ENCODE results near the gene PIEZO2.
"Not testable (repeated sequence)": the region's sequence is repeated elsewhere in the genome, so short reads cannot be mapped to it uniquely, and the experiment has no call there.

The PIEZO2 gene

DNA sequence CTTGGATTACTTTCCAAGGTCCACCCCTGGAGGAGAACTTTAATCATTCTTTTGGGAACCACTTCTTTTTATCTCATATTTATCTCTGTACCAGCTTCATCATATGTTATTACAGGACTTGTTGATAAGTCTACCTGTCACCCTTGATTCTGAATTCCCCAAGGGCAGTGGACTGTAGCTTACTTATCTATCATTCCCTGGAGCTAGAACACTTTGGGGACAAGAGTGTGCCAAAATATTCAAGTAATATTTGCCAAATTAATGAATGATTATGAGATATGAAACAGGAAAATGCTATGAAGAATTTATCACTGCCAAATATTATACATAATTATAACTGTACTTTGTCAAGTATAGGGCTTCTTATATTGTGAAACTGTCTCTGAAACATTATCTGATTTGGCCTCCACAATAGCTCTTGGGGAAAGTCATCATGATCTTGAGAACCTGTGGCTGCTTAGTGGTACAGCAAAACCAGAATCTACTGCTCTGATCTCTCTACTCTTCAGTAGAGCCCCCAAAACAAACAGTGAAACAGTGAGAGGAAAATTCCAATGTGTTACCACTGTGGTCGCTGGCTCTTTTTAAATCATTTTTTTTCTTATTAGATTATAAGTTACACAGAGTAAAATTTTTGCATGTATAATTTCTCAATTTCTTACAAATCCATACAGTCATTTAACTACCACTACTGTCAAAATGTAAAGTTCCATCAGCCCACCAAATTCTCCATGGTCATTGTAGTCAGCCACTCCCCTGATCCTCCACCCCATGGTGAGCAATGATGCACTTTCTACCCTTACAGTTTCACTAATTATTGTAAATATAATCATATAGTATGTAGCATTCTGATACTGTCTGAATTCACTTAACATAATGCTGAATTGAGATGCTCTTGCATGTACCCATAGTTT, 197.5 kb downstream of the PIEZO2 start:
- no peak for DNase-seq

GRCh38 chr18:10950876-10951630, 198.3 kb downstream of the PIEZO2 start:
- DNase-seq = no peak

DNA sequence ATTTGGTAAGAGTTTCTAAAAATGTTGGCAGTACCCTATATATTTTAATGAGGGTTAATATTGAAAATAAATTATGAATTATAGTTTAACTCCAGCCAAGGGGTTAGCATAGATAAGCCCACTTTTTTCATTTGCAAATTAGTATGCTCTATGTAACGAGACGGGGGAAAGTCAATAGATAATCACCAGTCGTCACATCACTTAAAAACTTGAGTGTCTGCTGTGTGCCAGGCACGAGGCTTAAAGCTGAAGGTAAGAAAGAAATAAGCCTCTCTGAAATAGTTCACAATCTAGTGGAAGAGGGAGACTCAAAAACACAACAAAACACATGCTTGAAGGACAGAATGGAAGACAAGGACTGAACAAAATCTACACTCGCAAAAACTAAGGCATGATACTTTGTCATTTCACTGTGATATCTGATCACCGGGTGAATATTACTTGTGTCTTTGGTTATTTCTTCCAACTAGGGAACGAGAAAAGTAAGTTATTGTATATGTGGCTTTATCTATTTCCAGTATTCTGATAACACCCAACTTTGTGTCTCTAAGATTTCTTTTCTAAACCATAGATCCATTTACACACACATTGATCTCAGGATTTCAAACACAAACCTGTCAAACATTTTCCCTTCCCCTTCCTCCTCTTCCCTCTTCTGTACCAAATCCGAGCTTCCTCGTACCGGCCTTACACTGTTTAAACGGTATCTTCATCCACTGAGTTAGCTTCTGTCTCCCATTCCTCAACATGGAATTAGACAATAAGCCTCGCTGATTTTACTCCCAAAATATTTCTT, 199.1 kb downstream of the PIEZO2 start:
- no peak for DNase-seq

GRCh38 chr18:10949655-10950054, 199.7 kb downstream of the PIEZO2 start:
- DNase-seq = no peak

GRCh38 chr18:10948421-10948820, 200.9 kb downstream of the PIEZO2 start:
- no peak for DNase-seq

DNA sequence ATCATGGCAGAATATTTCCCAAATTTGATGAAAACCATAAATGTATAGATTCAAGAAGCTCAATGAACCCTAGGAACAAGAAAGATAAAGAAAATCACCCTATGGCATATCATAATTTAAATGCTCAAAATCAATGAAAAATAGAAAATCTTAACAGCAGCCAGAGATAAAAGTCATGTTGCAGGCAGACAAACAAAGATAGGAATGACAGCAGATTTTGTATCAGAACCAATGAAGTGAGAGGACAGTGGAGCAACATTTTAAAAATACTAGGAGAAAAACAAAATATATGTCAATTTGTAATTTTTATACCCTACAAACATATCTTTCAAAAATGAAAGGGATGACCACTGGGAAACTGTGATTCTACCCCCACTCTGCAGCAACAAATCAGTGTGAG, 203.3 kb downstream of the PIEZO2 start:
- DNase-seq = no peak

GRCh38 chr18:10942998-10943397, 206.4 kb downstream of the PIEZO2 start:
- no peak for DNase-seq

DNA sequence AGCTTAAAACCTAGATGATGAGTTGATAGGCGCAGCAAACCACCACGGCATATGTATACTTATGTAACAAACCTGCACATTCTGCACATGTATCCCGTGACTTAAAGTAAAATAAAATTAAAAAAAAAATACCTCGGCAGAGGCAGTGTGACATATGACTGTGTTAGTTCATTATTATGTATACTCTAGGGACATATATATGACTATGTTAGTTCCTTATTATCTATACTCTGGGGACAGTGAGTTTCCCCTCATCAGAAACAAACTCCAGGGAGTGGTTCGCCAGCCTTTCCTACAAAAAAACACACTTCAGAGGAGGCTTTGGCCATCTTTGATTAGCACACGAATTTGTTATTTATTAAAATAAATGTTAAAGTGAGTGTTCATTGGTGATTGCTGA, 209.5 kb downstream of the PIEZO2 start:
- no peak for DNase-seq

GRCh38 chr18:10937743-10938640, 211.4 kb downstream of the PIEZO2 start:
- no peak for DNase-seq

DNA sequence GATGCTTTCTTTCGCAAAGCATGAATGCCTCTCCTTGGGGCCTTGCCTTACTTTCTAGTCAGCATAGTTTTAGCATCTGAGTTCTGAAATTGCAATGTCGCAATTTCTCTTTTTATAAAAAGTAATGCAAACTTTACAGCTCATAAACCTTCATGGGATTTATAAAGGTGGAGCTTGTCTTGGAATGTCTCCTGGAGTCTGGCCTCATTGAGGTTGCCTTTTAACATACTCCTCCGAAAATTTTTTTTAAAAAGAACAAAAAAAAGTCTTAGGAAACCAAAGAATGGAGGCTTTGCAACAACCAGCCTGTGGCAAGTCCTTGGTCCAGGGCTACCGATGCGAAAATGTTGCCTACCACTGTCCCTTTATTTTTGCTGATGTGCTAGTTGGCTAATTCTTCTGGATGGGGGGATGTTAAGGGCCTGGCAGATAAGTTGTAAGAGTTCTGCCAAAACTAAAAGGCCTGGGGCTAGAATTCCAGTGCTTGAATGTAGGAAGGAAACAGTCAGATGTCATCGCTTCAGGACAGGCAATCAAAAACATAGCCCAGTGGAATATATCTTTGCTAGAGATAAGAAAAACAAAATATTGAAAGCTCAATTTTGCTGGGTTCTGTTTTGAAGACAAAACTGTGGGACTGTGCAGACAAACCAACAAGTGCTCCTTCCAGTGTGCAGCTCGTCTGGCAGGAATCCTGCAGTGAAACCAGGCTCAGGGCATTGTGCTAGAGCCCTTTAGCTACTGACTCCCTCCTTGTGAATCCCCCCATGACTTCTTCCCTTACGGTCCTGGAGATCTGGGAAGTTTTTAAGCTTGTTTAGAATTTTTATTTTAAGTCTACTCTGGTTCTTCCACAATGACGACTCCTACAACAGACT, 213.0 kb downstream of the PIEZO2 start:
- no peak for DNase-seq

DNA sequence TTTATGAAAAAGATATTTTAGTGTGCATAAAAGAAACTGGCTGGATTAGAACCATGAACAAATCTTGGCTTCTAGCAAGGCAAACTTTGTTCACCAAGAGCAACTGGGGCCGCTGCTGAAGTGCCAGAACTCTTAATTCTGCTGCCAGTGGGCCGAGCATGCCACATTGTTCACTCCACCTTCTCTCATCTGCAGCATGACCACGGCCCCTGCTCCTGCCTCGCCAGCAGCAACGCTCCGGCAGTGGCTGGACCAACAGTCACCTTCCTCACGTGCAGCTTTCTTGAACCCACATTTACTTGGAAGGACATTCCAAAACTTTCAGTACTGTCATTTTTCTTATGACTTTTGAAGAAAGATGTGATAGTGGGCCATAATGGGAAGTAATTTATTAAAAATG, 213.8 kb downstream of the PIEZO2 start:
- no peak for DNase-seq

DNA sequence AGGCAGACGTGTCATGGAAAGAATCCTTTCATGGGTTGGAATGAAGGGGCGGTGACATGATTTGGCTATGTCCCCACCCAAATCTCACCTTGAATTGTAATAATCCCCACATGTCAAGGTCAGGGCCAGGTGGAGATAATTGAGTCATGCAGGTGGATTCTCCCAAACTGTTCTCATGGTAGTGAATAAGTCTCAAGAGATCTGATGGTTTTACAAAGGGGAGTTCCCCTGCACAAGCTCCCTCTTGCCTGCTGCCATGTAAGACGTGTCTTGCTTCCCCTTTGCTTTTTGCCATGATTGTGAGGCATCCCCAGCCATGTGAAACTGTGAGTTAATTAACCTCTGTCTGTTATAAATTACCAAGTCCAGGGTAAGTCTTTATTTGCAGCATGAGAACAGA, 215.7 kb downstream of the PIEZO2 start:
- DNase-seq = not testable (repeated sequence)

GRCh38 chr18:10930076-10930475, 219.3 kb downstream of the PIEZO2 start:
- DNase-seq = no peak

- DNase-seq = no peak
These were observed 220.5 kb downstream of the PIEZO2 start for GRCh38 chr18:10928772-10929373.

DNA sequence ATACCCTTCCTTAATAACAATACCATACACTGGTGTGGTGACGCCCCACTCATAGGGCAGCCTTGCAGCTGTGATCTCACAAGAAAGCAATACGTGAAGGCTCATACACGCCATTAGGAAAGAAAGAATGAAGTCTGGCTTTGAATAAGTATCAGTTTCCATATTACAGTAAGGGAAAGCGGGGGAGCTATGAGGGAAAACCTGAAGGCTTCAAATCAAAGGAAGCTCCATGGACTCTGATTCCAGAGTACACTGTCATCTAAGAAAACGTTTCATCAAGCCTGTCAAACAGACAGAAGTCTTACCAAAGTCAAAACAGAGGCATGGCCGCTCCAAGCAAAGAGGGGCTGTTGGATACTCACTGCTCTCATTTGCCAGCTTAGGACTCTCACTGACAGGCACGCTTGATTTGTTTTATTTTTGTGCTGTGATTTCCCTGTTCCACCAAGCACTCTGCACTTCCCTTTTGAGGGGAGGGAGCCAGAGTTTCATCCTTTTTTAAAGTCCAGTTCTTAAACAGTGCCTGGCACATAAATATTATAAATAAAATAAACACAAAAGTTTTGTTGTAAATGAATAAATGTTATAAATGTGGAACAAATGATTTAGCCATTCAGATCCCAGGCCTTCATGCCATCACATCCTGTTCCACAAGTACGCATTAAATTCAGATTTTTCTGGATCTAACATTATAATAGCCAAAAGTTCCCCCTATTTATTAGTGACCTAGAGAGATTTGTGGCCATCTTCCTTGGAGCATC, 221.2 kb downstream of the PIEZO2 start:
- no peak for DNase-seq

DNA sequence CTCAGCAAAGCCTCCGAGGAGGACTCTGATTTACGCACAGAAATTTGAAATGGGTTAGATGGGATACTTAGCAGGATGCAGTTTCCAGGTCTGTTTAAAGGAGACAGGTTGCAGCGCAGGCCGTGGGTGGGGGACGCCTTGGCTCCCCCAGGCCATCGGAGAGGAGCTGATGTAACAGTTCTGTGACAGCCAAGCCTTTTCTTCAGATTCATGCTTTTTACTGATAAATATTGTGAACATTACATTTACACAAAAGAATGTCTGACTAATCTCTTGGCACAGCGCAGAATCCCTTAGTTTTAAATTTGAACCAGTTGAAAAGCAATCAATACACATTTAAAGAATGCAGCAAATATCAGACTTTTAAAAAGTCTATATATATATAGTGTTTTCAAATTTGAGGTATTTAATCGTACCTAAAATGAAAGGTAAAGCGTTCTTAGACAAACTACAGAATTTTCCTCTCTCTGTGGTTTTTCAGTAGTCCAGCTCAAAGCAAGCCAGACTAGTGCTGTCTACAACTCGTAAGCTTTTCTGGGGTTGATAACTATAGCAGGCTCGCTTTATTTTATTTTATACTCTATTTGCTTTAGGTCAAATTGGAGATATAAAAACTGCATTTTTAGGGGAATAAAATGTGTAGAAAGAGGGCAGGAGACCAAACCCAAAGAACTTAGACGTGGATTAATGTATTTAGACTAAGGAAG, 221.9 kb downstream of the PIEZO2 start:
- no peak for DNase-seq

GRCh38 chr18:10926621-10927161, 222.7 kb downstream of the PIEZO2 start:
- no peak for DNase-seq

DNA sequence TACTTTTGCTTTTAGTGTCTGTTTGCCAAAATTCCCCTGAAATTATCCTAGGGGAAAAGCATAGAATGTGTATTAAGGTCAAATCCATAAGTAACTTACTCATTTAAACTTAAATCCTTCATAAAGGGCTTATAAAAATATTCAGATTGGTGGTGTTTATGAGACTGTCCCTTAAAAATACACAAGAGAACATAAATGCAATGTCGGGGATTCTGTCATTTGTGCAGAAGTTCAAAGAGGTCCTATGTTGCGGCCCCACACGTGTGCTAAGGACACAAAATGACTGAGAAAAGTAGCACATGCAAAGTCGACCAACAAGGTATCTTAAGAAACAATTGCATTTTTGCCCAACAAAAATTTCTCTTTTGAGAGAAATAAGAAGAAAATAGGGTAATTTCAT, 225.1 kb downstream of the PIEZO2 start:
- DNase-seq = no peak

DNA sequence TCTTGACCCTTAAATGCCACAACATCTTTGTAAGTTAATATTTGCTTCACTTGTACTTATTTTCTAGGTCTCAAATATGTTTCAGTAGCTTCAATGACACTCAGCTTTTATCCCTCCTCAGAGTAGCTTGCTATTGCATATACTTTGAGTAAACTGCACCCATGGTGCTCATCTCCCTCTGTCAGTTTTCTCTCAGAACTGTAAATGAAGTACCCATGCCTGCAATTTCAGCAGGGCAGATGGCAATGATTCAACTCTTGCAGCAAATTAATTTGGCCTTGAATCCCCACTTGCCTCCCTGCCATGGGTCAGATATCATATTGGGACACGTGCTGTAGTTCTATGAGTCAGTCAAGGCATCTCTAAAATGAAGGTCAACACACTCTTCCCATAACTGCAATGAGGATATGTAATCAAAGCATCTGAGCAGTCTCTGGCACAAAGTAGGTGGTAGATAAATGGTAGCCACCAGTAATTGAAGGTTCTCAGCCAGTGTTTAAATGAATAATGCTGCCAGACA, 225.8 kb downstream of the PIEZO2 start:
- DNase-seq = no peak
